ENCODE measurements around the gene FARP1.

The FARP1 gene, protein sequence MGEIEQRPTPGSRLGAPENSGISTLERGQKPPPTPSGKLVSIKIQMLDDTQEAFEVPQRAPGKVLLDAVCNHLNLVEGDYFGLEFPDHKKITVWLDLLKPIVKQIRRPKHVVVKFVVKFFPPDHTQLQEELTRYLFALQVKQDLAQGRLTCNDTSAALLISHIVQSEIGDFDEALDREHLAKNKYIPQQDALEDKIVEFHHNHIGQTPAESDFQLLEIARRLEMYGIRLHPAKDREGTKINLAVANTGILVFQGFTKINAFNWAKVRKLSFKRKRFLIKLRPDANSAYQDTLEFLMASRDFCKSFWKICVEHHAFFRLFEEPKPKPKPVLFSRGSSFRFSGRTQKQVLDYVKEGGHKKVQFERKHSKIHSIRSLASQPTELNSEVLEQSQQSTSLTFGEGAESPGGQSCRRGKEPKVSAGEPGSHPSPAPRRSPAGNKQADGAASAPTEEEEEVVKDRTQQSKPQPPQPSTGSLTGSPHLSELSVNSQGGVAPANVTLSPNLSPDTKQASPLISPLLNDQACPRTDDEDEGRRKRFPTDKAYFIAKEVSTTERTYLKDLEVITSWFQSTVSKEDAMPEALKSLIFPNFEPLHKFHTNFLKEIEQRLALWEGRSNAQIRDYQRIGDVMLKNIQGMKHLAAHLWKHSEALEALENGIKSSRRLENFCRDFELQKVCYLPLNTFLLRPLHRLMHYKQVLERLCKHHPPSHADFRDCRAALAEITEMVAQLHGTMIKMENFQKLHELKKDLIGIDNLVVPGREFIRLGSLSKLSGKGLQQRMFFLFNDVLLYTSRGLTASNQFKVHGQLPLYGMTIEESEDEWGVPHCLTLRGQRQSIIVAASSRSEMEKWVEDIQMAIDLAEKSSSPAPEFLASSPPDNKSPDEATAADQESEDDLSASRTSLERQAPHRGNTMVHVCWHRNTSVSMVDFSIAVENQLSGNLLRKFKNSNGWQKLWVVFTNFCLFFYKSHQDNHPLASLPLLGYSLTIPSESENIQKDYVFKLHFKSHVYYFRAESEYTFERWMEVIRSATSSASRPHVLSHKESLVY

GRCh38 chr13:98142380-98143156, at the start of gene FARP1:
FARP1 (plus strand) TSS chr13:98143094; CDS start chr13:98213243, 70,149 bp downstream.
- peak; percentile 9 for DNase-seq

DNA sequence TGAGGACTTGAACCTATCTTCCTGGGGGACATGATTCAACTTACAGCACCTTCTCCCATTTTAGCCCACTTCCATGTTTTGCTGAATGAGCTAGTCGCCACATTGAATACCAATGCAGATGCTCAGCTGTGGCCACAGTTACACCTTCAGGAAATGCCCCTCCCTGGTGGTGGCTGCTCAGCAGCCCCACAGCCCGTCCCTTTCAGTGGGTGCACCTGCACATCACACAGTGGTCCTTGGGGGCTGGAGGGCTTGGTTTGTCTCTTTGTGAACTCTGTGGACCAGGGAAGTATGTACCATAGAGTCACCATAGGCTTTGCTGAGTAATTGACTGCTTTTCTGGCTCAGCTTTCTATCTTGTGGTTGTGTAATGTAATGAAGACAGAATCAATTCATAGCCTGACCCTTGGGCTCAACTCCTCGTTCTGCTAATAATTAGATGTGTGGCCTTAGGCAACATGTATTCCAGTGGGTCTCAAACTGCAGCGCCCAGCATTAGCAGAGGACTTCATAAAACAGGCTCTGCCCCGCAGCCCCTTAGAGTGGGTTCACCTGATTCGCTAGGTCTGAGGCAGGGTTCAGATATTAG, 48.1 kb upstream of the FARP1 start:
- no peak for DNase-seq

DNA sequence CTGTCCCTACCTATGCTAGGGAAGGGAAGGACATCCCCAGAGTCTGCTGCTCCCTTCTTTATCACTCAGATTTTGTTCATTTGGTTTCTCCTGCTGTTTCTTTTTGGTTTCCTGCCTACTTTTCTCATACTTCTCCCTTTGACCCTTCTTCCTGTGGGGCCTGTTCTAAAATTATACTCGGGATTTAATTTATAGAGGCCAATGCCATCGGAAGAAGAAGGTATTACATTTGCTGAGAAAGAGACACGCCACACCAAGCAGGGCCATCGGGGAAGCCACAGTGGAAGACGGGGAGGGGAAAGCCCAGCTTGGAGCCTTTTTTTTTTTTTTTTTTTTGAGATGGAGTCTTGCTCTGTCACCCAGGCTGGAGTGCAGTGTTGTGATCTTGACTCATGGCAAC, 46.8 kb upstream of the FARP1 start:
- DNase-seq = no peak

DNA sequence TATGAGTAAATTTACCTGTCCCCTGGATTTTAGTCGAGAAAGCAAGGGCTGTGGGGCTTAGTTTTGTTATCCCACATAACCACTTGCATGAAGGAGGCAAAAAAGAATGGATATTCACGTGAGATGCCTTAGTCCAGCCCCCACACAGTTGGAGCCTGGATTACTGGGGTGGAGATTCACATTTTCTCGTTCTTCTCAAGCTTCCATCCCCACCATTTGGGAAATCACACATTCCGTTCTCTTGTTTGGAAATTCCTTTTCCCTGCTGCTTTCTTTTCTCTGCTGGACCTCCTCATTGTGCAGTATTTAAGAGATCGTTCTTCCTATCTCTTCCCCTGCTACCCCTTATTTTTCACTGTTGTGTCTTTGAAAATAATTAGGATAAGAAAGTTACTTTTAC, 45.1 kb upstream of the FARP1 start:
- DNase-seq = no peak

DNA sequence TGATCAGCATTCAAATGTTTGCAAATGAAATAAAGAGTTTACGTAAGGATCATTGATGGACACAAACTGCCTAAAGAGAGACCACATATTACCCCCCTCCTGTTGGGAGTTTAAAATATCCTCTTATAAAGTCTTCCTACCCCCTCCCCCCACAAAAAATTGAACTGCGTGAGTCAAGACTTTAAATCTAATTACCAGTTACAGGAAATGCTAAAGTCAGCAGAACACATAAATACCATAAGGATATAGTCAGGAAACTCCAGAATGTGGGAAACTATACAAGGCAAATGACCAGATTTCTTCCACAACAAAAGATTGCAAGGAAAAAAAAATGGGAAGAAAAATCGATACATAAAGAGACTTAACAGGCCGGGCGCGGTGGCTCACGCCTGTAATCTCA, 44.4 kb upstream of the FARP1 start:
- no peak for DNase-seq

GRCh38 chr13:98099627-98100026, 43.3 kb upstream of the FARP1 start:
- no peak for DNase-seq

- DNase-seq = no peak
Measured at GRCh38 chr13:98100481-98100880, 42.4 kb upstream of the FARP1 start.

DNA sequence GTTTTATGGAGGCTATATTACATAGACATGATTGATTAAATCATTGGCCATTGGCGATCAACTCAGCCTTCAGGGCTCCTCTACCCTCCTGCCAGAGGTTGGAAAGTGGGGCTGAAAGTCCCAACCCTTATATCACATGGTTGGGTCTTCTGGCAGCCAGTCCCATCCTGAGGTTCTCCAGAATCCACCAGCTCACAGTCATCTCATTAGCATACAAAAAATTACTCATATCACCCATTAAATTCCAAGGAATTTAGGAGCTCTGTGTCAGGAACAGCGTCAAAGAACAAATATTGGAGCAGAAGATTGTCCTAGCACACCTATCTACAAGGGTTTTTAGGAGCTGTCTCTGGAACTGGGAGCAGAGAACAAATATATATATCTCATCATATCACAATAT, 39.4 kb upstream of the FARP1 start:
- DNase-seq = no peak

- DNase-seq = no peak
Measured at GRCh38 chr13:98103942-98104880, 38.7 kb upstream of the FARP1 start.

- DNase-seq = no peak
Measured at GRCh38 chr13:98105929-98106336, 37.0 kb upstream of the FARP1 start.

- DNase-seq = no peak
Measured at GRCh38 chr13:98108341-98108740, 34.6 kb upstream of the FARP1 start.

DNA sequence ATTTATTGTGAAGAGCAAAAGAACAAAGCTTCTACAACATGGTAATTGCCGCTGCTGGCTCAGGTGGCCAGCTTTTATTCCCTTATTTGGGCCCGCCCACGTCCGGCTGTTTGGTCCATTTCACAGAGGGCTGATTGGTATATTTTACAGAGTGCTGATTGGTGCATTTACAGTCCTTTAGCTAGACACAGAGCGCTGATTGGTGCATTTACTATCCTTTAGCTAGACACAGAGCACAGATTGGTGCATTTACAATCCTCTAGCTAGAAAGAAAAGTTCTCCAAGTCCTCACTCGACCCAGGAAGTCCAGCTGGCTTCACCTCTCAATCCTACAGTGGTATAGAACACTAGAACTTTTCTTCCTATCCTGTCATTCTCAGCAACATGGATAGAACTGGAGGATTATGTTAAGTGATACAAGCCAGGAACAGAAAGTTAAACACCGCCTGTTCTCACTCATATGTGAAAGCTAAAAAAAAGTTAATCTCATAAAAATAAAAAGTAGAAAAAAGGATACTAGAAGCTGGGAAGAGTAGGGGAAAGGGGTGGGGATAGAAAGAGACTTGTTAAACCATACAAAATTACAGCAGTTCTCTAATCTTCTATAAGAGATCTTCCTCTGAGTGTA, 33.6 kb upstream of the FARP1 start:
- no peak for DNase-seq

DNA sequence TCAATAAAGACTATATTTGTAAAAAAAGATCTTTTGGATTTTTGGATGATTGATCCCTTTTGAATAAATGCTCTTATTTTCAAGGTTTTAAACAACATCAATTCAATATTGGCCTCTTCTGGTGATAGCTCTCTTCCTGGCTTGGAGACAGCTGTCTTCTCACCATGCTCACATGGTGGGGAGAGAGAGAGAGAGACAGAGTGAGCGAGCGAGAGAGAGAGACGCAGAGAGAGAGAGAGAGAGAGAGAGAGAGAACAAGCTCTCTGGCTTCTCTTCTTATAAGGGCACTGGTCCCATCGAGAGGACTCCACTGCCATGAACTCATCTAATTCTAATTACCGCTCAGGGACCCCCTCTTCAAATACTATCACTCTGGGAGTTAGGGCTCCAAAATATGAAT, 32.1 kb upstream of the FARP1 start:
- no peak for DNase-seq

DNA sequence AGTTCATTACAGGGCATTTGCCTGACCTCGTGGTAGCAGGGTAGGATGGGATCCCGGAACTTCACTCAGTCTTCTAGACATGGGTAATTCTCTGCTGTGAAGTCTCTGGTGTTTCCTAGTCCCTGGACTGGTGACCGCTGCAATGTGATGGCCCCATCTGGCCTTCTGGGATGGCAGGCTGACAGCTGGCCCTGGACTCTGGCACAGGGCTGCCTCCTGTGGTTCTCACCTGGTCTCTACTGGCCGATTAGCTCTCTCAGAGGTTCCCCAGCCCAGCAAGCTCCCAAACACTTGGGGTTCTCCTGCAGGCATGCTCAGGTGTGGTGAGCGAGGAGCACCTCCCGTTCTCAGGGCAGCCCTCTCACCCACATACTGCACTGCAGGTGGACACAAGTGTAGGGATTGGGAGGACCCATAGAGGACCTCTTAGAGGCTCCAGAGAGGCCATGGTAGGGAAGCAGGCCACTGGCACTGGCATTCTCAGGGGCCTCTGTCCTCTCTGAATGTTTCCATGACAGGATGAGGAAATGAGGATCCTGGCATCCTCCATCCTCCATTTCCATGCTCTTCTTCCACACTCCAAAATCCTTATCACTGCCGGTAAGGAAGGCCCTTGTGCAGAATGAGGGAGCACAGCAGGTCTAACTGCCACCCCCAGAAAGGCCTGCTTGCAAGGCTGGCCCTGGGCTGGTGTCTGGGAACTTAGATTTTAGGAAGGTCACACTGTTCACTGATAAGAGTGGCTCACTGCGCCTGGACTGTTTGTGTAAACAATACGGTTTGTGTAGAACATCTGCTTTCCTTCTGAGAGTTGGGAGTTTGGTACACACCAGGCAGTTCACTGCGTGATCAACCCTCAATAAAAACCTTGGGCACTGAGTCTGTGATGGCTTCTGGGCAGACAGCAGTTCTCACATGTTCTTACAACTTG, 31.5 kb upstream of the FARP1 start:
- DNase-seq = no peak

- DNase-seq = no peak
Measured at GRCh38 chr13:98112456-98112855, 30.4 kb upstream of the FARP1 start.

GRCh38 chr13:98118865-98119264, 24.0 kb upstream of the FARP1 start:
- DNase-seq = no peak

DNA sequence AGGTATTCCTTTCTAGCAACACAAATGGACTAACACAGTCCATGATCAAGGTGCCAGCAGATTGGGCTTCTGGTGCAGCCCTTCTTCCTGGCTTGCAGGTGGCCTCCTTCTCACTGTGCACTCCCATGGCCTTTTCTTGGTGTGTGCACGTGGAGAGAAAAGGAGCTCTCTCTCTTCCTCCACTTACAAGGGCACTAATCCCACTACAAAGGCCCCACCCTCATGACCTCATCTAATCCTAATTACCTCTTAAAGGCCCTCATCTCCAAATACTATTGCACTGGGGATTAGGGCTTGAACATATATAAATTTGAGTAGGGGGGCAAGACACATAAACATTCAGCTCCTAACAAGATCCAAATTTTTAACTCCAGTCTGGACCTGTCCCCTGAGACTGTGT, 19.7 kb upstream of the FARP1 start:
- no peak for DNase-seq

GRCh38 chr13:98129059-98129746, 13.7 kb upstream of the FARP1 start:
- no peak for DNase-seq

DNA sequence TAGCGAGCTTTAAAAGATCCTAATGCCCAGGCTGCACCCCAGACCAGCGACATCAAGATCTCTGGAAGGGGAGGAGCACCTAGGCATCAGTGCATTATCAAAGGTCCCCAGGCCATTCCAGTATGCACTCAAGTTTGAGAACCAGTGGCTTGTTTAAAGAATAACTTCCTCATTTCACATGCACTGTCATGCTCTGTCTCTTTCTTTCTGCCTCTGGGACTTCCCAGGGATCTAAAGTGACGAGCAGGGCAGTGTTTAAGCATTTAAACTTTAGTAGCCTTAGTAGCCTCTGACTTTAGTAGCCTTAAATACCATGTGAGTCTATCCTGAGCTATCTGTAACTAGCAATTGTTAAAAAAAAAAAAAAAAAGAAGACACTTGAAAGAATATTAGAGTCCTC, 8.9 kb upstream of the FARP1 start:
- no peak for DNase-seq

Measured in NCI-H1694 (cell line).